GM19372 (cell line): ENCODE results near the gene ANGPT4.

ENCODE experiments used
- ATAC-seq: cut with Tn5 transposase; IDR thresholded peaks from one replicate; pipeline ENCODE4 v1.9.1; 2021; ENCODE audit warnings: mild to moderate bottlenecking, low read depth, moderate library complexity; ENCODE audit not compliant: unreplicated experiment

Gene ANGPT4

GRCh38 chr20:944148-944547 lies 28.0 kb upstream of the ANGPT4 start:
- no peak for ATAC-seq

- ATAC-seq: no peak
Observed at GRCh38 chr20:942611-943010, 26.5 kb upstream of the ANGPT4 start.

- ATAC-seq: no peak
Observed at GRCh38 chr20:940926-941325, 24.8 kb upstream of the ANGPT4 start.

DNA sequence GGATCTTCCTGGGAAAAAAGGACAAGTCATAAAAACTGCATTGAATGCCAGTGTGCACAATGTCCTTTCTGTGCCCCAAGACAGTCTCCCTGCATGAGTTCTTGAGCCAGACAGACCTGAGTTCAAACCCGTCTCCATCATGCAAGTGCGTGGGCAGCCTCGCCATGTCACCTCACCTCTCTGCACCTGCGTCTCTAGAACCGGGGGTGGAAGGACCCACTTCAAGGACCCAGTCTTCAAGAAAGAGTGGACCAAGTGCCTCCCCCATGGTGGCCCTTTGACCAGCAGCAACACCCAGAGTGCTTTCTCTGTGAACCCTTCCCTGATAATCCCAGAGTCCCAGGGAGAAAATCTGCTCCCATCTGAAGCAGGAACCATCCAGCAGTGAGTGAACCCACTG lies 23.5 kb upstream of the ANGPT4 start:
- no peak for ATAC-seq

DNA sequence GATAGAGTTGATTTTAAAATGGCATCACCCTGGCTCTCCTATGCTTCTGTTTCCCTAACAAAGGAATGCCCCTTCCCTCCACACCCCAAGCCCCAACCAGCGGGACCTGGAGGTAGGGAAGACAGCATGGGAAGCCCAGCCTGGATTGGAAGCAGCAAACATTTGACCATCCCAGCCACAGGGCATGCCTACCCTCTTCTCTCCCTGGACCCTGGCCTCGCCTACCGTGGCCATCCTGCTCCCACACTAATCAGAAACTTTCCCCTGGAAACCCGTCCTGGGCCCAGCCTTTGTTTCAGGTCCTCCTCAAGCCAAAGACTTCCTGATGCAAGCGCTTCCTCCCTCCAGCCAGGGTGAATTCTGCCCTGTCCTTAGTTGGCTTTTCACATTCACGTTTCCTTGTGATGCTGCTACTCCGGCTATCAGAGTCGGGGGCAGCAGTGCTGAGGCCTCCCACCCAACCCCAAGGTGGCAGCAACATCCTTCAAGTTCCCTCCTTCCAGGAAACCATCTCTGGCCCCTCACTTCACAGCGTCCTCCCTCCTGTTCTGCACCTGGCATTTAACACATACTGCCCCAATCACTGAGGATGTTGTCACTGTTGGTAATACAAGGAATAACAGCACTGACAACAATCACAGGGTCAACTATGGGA lies 18.2 kb upstream of the ANGPT4 start:
- ATAC-seq: no peak

DNA sequence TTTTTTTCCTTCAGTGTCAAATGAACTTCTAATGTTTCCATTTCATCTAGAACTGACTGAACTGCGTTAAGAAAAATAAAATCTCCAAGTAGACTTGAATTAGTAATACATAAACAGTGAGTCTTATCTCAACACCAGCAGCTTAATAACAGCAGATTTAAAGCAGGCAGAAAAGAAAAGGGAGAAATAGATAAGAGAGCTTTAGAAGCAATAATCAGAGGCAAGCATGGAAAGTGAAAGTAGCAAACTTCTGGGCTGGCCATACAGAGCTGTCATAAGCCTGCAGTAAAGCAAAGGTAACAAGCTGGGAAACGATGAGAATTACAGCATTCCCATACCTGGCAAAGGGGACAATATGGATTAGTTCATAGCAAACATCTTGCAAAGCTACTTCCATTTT lies 16.9 kb upstream of the ANGPT4 start:
- ATAC-seq: no peak

DNA sequence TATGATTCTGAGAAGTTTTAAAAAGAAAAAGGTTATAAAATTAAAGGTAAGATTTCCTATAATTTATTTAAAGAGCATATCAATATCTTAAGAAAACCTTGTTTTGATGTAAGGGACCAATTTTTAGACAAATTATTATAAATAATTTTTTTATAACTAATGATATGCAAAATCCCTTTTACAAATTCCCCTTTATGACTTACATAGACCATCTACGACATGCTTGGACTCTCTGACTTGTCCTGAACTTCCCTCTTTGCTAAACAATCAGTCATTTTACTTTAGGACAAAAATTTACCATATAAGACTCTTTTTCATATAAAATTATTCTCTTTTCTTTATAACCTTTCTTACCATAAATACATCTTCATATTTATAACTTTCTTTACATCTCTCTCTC lies 15.3 kb upstream of the ANGPT4 start:
- ATAC-seq: no peak

GRCh38 chr20:926670-927069 lies 10.5 kb upstream of the ANGPT4 start:
- ATAC-seq: no peak

- ATAC-seq: no peak
Observed at GRCh38 chr20:925516-925915, 9.4 kb upstream of the ANGPT4 start.

DNA sequence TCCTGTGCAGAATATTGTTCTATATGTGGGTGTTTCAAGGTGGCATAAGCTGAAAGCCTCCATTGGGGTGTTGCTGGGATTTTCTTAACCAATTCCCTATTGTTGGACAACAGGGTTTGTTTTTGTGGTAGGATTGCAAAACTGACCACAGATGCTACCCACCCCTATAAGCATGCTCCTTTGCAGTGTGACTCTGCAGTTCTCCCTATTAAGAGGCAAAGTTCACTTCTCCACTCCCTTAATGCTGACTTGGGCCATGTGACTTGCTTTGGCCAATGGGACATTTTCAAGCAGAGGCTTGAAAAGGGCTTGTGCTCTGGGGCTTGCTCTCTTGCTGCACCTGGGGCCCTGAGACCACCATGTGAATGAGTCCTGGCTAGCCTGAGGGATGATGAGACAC lies 8.5 kb upstream of the ANGPT4 start:
- no peak for ATAC-seq

- ATAC-seq: no peak
Observed at GRCh38 chr20:922781-923180, 6.6 kb upstream of the ANGPT4 start.

DNA sequence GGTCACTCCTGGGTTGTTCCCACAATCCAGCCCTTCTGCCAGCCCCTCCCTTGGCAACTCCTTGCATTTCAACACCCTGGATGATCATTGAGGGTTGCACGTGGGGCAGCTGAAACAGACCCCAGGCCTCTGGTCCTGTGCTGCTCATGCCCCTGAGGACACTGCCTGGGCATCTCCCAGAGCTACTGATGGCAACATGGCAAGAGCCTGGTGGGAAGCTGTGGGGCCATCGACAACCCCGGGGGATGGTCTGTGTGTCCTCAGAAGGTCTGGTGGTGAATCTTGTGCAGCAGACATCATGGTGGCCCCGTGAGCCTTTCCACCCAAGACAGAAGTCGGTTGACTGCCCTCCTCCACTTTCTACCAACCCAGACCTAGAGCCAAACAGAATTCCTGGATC lies 4.9 kb upstream of the ANGPT4 start:
- ATAC-seq: no peak

DNA sequence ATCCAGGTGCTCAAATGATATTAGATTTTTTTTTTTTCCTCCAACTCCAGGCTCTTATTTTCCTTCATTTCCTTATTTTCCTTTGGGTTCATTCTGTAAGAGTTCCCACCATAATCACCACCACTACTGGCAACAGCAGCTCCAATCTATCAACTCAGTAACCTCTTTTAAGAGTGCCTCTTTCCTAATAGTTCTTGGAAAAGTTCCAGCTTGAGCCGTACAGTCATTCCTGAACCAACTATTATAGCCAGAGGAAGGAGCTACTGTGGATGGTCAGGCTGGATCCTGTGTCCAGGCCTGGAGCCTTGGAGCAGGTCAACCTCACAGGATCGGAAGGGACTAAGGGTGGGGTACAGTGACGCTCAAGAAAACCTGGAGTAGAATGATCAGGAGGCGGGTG lies 4.2 kb upstream of the ANGPT4 start:
- no peak for ATAC-seq

- ATAC-seq: no peak
Observed at GRCh38 chr20:919491-919916, 3.4 kb upstream of the ANGPT4 start.

DNA sequence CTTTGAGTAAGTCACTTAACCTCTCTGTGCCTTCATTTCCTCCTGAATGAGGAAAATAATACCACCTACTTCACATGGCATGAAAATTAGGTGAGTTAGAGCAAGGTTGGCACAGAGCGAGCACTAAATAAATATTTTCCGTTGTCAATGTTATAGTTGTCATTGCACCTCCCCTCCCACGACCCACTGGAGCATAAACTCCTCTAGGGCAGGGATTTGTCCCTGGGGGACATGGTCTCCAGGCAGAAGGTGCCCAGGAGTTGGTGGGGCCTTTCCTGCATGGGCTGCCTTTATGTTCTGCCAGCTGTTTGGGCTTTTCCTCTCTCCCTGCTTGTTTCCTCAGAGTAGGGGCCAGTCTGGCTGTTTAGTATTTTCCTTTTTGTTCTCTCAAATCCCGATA lies 1.3 kb upstream of the ANGPT4 start:
- no peak for ATAC-seq

GRCh38 chr20:916825-917224 lies 691 bp upstream of the ANGPT4 start:
- no peak for ATAC-seq

GRCh38 chr20:914727-915498 lies 1.2 kb downstream of the ANGPT4 start:
- no peak for ATAC-seq

DNA sequence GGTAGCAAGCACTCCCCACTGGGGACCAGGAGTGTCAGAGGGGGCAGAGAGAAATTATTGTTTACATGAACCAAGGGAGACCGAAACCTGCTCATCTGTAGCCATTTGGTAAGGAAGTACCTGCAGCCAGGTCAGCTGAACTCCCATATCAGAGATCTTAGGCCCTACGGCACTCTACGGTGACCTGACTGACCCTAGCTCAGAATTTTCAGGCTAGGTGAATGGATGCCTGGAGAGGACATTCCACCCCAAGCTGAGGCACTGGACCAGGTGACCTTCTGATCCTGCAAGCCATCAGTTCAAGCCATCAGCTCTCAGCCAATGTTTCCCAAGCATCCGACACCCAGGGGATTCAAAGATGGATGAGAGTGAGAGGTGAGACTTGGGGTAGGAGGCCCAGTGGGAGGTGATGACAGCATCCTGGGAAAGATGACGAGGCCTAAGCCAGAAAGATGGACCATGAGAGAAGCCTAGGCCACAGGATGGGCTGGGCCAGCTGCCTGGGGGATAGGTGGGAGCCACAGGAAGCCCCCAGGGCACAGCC lies 2.8 kb downstream of the ANGPT4 start:
- ATAC-seq: no peak

GRCh38 chr20:911882-912600 lies 4.1 kb downstream of the ANGPT4 start:
- ATAC-seq: no peak

- ATAC-seq: no peak
Observed at GRCh38 chr20:910870-911770, 5.0 kb downstream of the ANGPT4 start.
